ENCODE results near the gene VPREB3. TPM values are rescaled to one million over a fixed set of nuclear protein-coding genes. Genes with fewer than 3 reads are reported as not detected.

VPREB3 gene
- total RNA-seq, 1 experiment from 2014 or later: 2.4 TPM

- no TSS peak for BruUV-seq (replicated peaks)
- Histone ChIP-seq H3K9me2 (ENCODE audit: insufficient read depth) (no peaks in the 10 kb centered on the region), H3K4me1 (ENCODE audit: control insufficient read depth in 1 of 2, insufficient read depth in 2 of 2, low read length in 2 of 2) (peaks cover 22 to 47% of the 10 kb centered on the region in 2 experiments), H3K27ac (ENCODE audit: low read depth, low read length) (no peak overlapping the region), H2AFZ (ENCODE audit: low read depth, low read length, poor library complexity, severe bottlenecking) (no peak overlapping the region), H3K4me2 (ENCODE audit: low read length) (no peak overlapping the region), H3K36me3 (ENCODE audit: control insufficient read depth in 1 of 2, insufficient read depth in 2 of 2, low read length in 2 of 2) (no peaks in the 10 kb centered on the region), H3K79me2 (ENCODE audit: insufficient read depth, low read length) (no peaks in the 10 kb centered on the region), H4K20me1 (ENCODE audit: insufficient read depth) (no peaks in the 10 kb centered on the region), H3K9ac (ENCODE audit: low read length) (no peak overlapping the region), H3K4me3 (replicated peaks in 1 of 2; ENCODE audit: low read depth in 1 of 2, low read length in 2 of 2) (no peak overlapping the region), H3K27me3 (ENCODE audit: insufficient read depth, low read length) (no peaks in the 10 kb centered on the region), H3K9me3 (ENCODE audit: control insufficient read depth in 1 of 2, insufficient read depth in 1 of 2, low read depth in 1 of 2, low read length in 2 of 2) (no peaks in the 10 kb centered on the region)
- ChIA-PET POLR2A (interaction anchor here (2.8 kb wide), 1 partner anchor 11 kb away, joined by 6 read pairs; the partner anchor contains the start of gene CHCHD10), CTCF (no interaction called here), RAD21 (ENCODE audit: low non-redundant PET in 1 of 2, low total read pairs in 2 of 2, uncharacterized antibody in 2 of 2, unreplicated experiment in 2 of 2) (no interaction called here)
- TF ChIP-seq SRF (IDR thresholded peaks at IDR 0.05; ENCODE audit: low read depth): no peak
- TF ChIP-seq POLR2AphosphoS5 (IDR thresholded peaks at IDR 0.05; ENCODE audit: low read depth, low read length): no peak
- TF ChIP-seq EZH2 (IDR thresholded peaks at IDR 0.05): no peak
- TF ChIP-seq ATF3 (IDR thresholded peaks at IDR 0.05): no peak
- no peak for TF ChIP-seq RAD21 (IDR thresholded peaks at IDR 0.05; ENCODE audit: low read depth)
- no peak for TF ChIP-seq EGR1 (IDR thresholded peaks at IDR 0.05; ENCODE audit: low read depth)
- TF ChIP-seq SP1 (IDR thresholded peaks at IDR 0.05; ENCODE audit: low read depth): no peak
- TF ChIP-seq REST (IDR thresholded peaks at IDR 0.05; ENCODE audit: low read depth): no peak
- TF ChIP-seq ZBTB33 (IDR thresholded peaks at IDR 0.05; ENCODE audit: extremely low read depth, insufficient replicate concordance, low read length): no peak
- no peak for TF ChIP-seq ZNF274 (IDR thresholded peaks at IDR 0.05; ENCODE audit: low read depth, low read length)
- no peak for TF ChIP-seq EZH2phosphoT487 (IDR thresholded peaks at IDR 0.05; ENCODE audit: borderline replicate concordance)
- no peak for TF ChIP-seq FOSL1 (IDR thresholded peaks at IDR 0.05; ENCODE audit: low read depth)
- no peak for TF ChIP-seq ELF1 (IDR thresholded peaks at IDR 0.05; ENCODE audit: borderline replicate concordance, low read depth)
- no peak for TF ChIP-seq CBX3 (IDR thresholded peaks at IDR 0.05; ENCODE audit: low read depth)
- no peak for TF ChIP-seq CTCF (IDR thresholded peaks at IDR 0.05 in 2 of 3, conservative IDR thresholded peaks at IDR 0.05 in 1 of 3; ENCODE audit: borderline replicate concordance in 1 of 3, insufficient read depth in 1 of 3, low read depth in 2 of 3, low read length in 2 of 3)
- no peak for TF ChIP-seq MAX (IDR thresholded peaks at IDR 0.05)
- TF ChIP-seq TCF7L2 (IDR thresholded peaks at IDR 0.05; ENCODE audit: borderline replicate concordance, extremely low read depth, insufficient read depth, insufficient read length): no peak
- TF ChIP-seq POLR2A (IDR thresholded peaks at IDR 0.05; ENCODE audit: borderline replicate concordance, extremely low read depth, insufficient read depth, insufficient read length): no peak
- no peak for TF ChIP-seq CEBPB (IDR thresholded peaks at IDR 0.05; ENCODE audit: low read depth)
- no peak for TF ChIP-seq SIN3A (IDR thresholded peaks at IDR 0.05; ENCODE audit: low read depth)
- intact Hi-C loops (cut with micrococcal nuclease): no loop called here
- DNase-seq (ENCODE audit: low read depth, low spot score) (no peak), ATAC-seq (no peak)
Measured at GRCh38 chr22:23777776-23778576, 23.8 kb upstream of the VPREB3 start.

Data from HCT116 (cell line).